ENCODE measurements around the gene PRAMEF17. TPM values are rescaled to one million over a fixed set of nuclear protein-coding genes. Genes with fewer than 3 reads are reported as not detected.

PRAMEF17 gene, protein sequence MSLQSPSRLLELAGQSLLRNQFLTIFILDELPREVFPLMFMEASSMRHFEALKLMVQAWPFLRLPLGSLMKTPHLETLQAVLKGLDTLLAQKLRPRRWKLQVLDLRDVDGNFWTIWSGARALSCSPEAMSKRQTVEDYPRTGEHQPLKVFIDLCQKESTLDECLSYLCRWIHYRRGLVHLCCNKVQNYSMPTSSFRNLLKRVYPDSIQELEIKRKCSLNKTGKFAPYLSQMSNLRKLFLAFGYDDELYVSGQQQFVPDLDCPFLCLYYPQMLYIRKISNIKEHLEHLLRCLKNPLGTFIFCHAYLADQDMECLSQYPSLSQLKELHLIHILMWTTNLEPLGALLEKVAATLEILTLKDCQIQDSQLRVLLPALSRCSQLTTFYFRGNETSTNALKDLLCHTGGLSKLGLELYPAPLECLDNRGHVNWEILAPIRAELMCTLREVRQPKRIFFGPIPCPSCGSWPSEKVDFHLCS
- not detected in 2 replicates for total RNA-seq (2014; rRNA removed; shearing (Covaris generic))

GRCh38 chr1:13389332-13389731 is at the start of gene PRAMEF17:
Gene PRAMEF17, plus strand, starts transcription at chr1:13389632. Its CDS starts 26 bp downstream, at chr1:13389658.

DNA sequence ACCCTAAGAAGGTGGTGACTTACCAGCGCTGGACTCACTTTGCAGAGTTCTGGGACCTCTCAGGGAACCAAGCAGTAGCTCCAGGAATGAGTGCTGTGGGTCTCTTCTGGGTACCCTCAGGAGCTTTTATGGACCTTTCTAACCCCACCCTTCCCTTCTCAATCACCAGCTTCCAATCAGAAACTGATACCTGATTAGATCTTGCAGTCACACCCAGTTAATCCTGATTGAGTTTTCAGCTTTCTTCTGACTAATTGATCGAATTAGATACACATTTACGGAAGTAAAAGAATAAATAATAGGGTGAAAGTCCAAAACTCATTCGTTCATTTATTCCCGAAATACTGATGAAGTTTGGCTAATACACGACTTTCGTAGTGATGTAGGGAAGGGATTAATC is 42.4 kb upstream of the PRAMEF17 start, which contains the start of gene PRAMEF14:
Gene PRAMEF14, minus strand, starts transcription at position 101 of the 400 bp plus-strand sequence. CDS start 1,820 bp downstream, outside the sequence.

DNA sequence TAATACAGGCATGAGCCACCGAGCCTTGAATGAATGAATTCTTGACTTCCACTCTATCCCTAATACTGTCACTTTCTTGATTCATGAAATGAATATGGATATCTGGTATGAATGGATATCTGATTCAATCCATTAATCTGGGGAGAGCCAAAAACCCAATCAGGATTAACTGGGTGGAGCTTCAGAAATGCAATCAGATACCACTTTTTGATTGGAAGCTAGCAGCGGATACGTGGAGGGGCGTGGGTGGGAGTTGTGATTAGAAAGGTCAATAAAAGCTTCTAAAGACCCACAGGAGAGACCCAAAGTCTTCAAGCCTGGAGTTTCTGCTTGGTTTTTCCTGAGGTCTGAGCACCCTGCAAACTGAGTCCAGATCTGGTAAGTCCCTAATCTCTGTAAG is 20.7 kb downstream of the PRAMEF17 start, which contains the start of gene PRAMEF20:
Gene PRAMEF20, plus strand, starts transcription at position 301 of the 400 bp plus-strand sequence. CDS start 5,905 bp downstream, outside the sequence.

Other genes starting within 250 kb of the PRAMEF17 start
- gene PRAMEF26, start 233.6 kb upstream of the PRAMEF17 start, total RNA-seq (2014; rRNA removed; shearing (Covaris generic)) = not detected in 2 replicates
- gene HNRNPCL4, start 224.0 kb upstream of the PRAMEF17 start, total RNA-seq (2014; rRNA removed; shearing (Covaris generic)) = not detected in 2 replicates
- not detected in 2 replicates for gene PRAMEF9, start 217.8 kb upstream of the PRAMEF17 start, total RNA-seq (2014; rRNA removed; shearing (Covaris generic))
- not detected in 2 replicates for gene PRAMEF13, start 188.2 kb upstream of the PRAMEF17 start, total RNA-seq (2014; rRNA removed; shearing (Covaris generic))
- not detected in 2 replicates for gene PRAMEF18, start 163.5 kb upstream of the PRAMEF17 start, total RNA-seq (2014; rRNA removed; shearing (Covaris generic))
- not detected in 2 replicates for gene PRAMEF5, start 135.4 kb upstream of the PRAMEF17 start, total RNA-seq (2014; rRNA removed; shearing (Covaris generic))
- gene PRAMEF8, start 104.5 kb upstream of the PRAMEF17 start, total RNA-seq (2014; rRNA removed; shearing (Covaris generic)) = not detected in 2 replicates
- not detected in 2 replicates for gene PRAMEF33, start 86.1 kb upstream of the PRAMEF17 start, total RNA-seq (2014; rRNA removed; shearing (Covaris generic))
- not detected in 2 replicates for gene PRAMEF15, start 74.1 kb upstream of the PRAMEF17 start, total RNA-seq (2014; rRNA removed; shearing (Covaris generic))
- gene PRAMEF14, start 42.5 kb upstream of the PRAMEF17 start, total RNA-seq (2014; rRNA removed; shearing (Covaris generic)) = not detected in 2 replicates
- not detected in 2 replicates for gene PRAMEF19, start 17.7 kb upstream of the PRAMEF17 start, total RNA-seq (2014; rRNA removed; shearing (Covaris generic))
- not detected in 2 replicates for gene PRAMEF20, start 20.8 kb downstream of the PRAMEF17 start, total RNA-seq (2014; rRNA removed; shearing (Covaris generic))
- gene LRRC38, start 124.4 kb downstream of the PRAMEF17 start, total RNA-seq (2014; rRNA removed; shearing (Covaris generic)) = not detected in 2 replicates
- gene PDPN, start 194.2 kb downstream of the PRAMEF17 start, total RNA-seq (2014; rRNA removed; shearing (Covaris generic)) = 0.80 TPM in 1 of 2 replicates, not detected in the other

Data from A375 (cell line).